ENCODE data around the gene MYO10.

GRCh38 chr5:16669776-16670175 lies 266.3 kb downstream of the MYO10 start:
- TF ChIP-seq ZNF274 (IDR thresholded peaks at IDR 0.05; ENCODE audit: low read depth, low read length) (no peak), YY1 (IDR thresholded peaks at IDR 0.05; ENCODE audit: insufficient read depth, insufficient read length) (no peak), SUZ12 (IDR thresholded peaks at IDR 0.05; ENCODE audit: extremely low read depth, insufficient read depth, insufficient read length) (no peak)
